Measurements from ENCODE around the gene DCD.
A peak's percentile ranks its signal among the peaks of the same experiment; 100 is the strongest.

The DCD gene

GRCh38 chr12:54634795-54635194 is 13.4 kb downstream of the DCD start, which contains the start of gene LACRT:
LACRT (minus strand) TSS chr12:54634895; CDS start chr12:54634841, 54 bp downstream.
- DNase-seq (ENCODE audit: low read depth in 1 of 2, low spot score in 1 of 2): no peak
- in situ Hi-C loops (cut with HindIII; ENCODE audit: low pct_unique_long_range_greater_than_20kb, low sequenced_read_pairs): no loop called here
- no peak for TF ChIP-seq JUND (IDR thresholded peaks at IDR 0.05; ENCODE audit: low read depth)

- DNase-seq (ENCODE audit: low read depth in 1 of 2, low spot score in 1 of 2): no peak
- no peak for TF ChIP-seq JUND (IDR thresholded peaks at IDR 0.05; ENCODE audit: low read depth)
- in situ Hi-C loops (cut with HindIII; ENCODE audit: low pct_unique_long_range_greater_than_20kb, low sequenced_read_pairs): no loop called here
Measured at GRCh38 chr12:54631988-54632728, 16.0 kb downstream of the DCD start.

- in situ Hi-C loops (cut with HindIII; ENCODE audit: low pct_unique_long_range_greater_than_20kb, low sequenced_read_pairs): no loop called here
- no peak for TF ChIP-seq JUND (IDR thresholded peaks at IDR 0.05; ENCODE audit: low read depth)
- no peak for DNase-seq (ENCODE audit: low read depth in 1 of 2, low spot score in 1 of 2)
Measured at GRCh38 chr12:54631551-54631950, 16.6 kb downstream of the DCD start.

GRCh38 chr12:54629925-54630324 is 18.2 kb downstream of the DCD start:
- TF ChIP-seq JUND (IDR thresholded peaks at IDR 0.05; ENCODE audit: low read depth): no peak
- in situ Hi-C loops (cut with HindIII; ENCODE audit: low pct_unique_long_range_greater_than_20kb, low sequenced_read_pairs): no loop called here
- DNase-seq (ENCODE audit: low read depth in 1 of 2, low spot score in 1 of 2): no peak

- no peak for TF ChIP-seq JUND (IDR thresholded peaks at IDR 0.05; ENCODE audit: low read depth)
- DNase-seq (ENCODE audit: low read depth in 1 of 2, low spot score in 1 of 2): no peak
- in situ Hi-C loops (cut with HindIII; ENCODE audit: low pct_unique_long_range_greater_than_20kb, low sequenced_read_pairs): no loop called here
Measured at GRCh38 chr12:54628186-54628846, 19.8 kb downstream of the DCD start.

DNA sequence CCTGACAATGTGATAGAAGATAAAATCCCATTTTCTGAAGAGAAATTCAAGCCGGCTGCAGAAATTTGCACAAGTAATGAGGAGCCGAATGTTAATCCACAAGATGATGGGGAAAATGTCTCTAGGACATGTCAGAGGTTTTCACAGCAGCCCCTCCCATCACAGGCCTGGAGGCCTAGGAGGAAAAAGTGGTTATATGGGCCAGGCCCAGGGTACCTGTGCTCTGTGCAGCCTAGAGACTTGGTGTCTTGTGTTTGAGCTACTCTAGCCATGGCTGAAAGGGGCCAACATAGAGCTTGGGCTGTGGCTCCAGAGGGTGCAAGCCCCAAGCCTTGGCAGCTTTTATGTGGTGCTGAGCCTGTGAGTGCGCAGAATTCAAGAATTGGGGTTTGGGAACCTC is 20.9 kb downstream of the DCD start:
- DNase-seq (ENCODE audit: low read depth in 1 of 2, low spot score in 1 of 2): no peak
- in situ Hi-C loops (cut with HindIII; ENCODE audit: low pct_unique_long_range_greater_than_20kb, low sequenced_read_pairs): no loop called here
- TF ChIP-seq JUND (IDR thresholded peaks at IDR 0.05; ENCODE audit: low read depth): no peak

GRCh38 chr12:54625598-54625997 is 22.6 kb downstream of the DCD start:
- no peak for TF ChIP-seq JUND (IDR thresholded peaks at IDR 0.05; ENCODE audit: low read depth)
- in situ Hi-C loops (cut with HindIII; ENCODE audit: low pct_unique_long_range_greater_than_20kb, low sequenced_read_pairs): no loop called here
- DNase-seq (ENCODE audit: low read depth in 1 of 2, low spot score in 1 of 2): no peak

- in situ Hi-C loops (cut with HindIII; ENCODE audit: low pct_unique_long_range_greater_than_20kb, low sequenced_read_pairs): no loop called here
- TF ChIP-seq JUND (IDR thresholded peaks at IDR 0.05; ENCODE audit: low read depth): no peak
- DNase-seq (ENCODE audit: low read depth in 1 of 2, low spot score in 1 of 2): no peak
Measured at GRCh38 chr12:54624315-54625279, 23.6 kb downstream of the DCD start.

DNA sequence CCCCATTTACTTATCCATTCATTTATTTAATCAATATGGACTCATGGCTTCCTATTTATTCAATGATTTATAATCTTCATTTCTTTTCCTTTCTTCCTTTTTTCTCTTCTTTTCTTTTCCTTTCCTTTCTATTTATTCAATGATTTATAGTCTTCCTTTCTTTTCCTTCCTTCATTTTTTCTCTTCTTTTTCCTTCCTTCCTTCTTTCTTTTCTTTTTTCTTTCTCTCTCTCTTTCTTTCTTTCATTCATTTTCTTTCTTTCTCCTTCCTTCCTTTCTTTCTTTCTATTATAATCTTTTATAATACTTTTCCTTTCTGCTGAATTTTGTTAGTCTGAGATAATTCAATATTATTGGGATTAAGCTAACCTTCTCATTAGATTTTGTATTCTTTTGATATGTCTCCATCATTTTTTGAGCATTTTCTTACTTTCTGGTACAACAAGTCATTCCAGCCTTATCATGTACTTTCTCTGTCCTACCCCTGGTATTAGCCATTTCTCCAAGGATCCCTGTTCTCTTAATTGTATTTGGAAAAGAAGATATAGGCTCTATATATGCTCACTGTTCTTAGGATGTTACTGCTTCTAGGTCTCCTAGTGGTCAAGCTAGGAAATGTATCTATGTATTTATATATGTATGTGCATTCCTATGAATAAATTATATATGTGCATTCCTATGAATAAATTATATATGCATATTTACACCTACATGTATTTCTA is 25.5 kb downstream of the DCD start:
- peak; percentile 26 to 46 for DNase-seq (ENCODE audit: low read depth in 1 of 2, low spot score in 1 of 2)
- in situ Hi-C loops (cut with HindIII; ENCODE audit: low pct_unique_long_range_greater_than_20kb, low sequenced_read_pairs): no loop called here
- TF ChIP-seq JUND (IDR thresholded peaks at IDR 0.05; ENCODE audit: low read depth): no peak

- TF ChIP-seq JUND (IDR thresholded peaks at IDR 0.05; ENCODE audit: low read depth): no peak
Measured at GRCh38 chr12:54616933-54617680, 31.1 kb downstream of the DCD start.

DNA sequence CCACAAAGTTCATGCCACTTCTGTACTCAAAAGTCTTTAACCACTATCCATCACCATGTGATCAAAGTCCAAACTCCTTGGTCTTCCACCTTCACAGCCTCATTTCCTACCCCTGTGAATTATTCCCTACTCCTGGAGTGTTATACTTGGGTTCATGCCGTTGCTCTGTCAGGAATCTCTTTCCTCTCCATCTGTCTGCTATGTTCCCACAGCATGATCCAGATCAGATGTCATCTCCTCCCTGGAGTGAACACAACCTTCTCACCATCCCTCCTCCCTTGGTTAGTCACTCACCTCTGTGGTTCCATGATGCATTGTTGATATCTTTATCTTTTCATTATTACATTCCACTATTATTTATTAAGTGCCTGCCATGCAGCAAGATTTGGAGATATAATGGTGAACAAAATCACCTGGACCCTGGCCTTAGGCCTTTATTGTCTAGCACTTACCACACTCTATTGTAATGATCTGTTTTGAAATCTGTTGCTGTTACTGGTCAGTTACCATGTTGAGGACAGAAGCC is 35.9 kb downstream of the DCD start:
- no peak for TF ChIP-seq JUND (IDR thresholded peaks at IDR 0.05; ENCODE audit: low read depth)
- no peak for DNase-seq (ENCODE audit: low read depth in 1 of 2, low spot score in 1 of 2)
- in situ Hi-C loops (cut with HindIII; ENCODE audit: low pct_unique_long_range_greater_than_20kb, low sequenced_read_pairs): no loop called here

More at GRCh38 chr12:54616933-54617680, 31.1 kb downstream of the DCD start:
- DNase-seq (ENCODE audit: low read depth in 1 of 2, low spot score in 1 of 2): peak in 1 of 2 experiments; percentile 31
- in situ Hi-C loops (cut with HindIII; ENCODE audit: low pct_unique_long_range_greater_than_20kb, low sequenced_read_pairs): no loop called here
